ENCODE data around the gene CLSTN1. TPM values are rescaled to one million over a fixed set of nuclear protein-coding genes. Genes with fewer than 3 reads are reported as not detected.

Gene CLSTN1
- polyA plus RNA-seq, 1 of the 3 experiments (the other 2 are of a cell fraction) = 59.6 TPM

GRCh38 chr1:9729523-9729922 is 94.2 kb downstream of the CLSTN1 start:
- no peak overlapping the region for H3K27ac ChIP-seq (ENCODE audit: low read depth in 2 of 2, low read length in 1 of 2)
- H3K9ac ChIP-seq = no peak overlapping the region
- no peak overlapping the region for H3K4me3 ChIP-seq (ENCODE audit: low read depth in 2 of 2, low read length in 1 of 2)
- 90% methylated on average over 2 of the region's 12 CpGs for WGBS (ENCODE audit: low lambda C conversion rate)
- H3K9me2 ChIP-seq = no peaks in the 10 kb centered on the region
- no peak overlapping the region for H3K4me2 ChIP-seq
- H4K20me1 ChIP-seq (ENCODE audit: insufficient read depth) = no peaks in the 10 kb centered on the region
- H2AFZ ChIP-seq (ENCODE audit: low read depth) = no peak overlapping the region
- ChIA-PET CTCF (interaction anchor here (1.1 to 1.2 kb wide), 2 partner anchors 8 to 11 kb away, joined by 3 to 4 read pairs; no protein-coding TSS in a partner anchor), POLR2A (no interaction called here)
- no peaks in the 10 kb centered on the region for H3K4me1 ChIP-seq (ENCODE audit: control insufficient read depth in 1 of 2, insufficient read depth in 2 of 2, low read depth in 1 of 2, low read length in 1 of 2)
- no peaks in the 10 kb centered on the region for H3F3A ChIP-seq (replicated peaks; ENCODE audit: insufficient read depth)
- H3K27me3 ChIP-seq (ENCODE audit: insufficient read depth) = no peaks in the 10 kb centered on the region
- no peak for DNase-seq
- peaks cover 0 to 60% of the 10 kb centered on the region in 2 experiments for H3K36me3 ChIP-seq (replicated peaks in 1 of 2; ENCODE audit: control insufficient read depth in 1 of 2, insufficient read depth in 2 of 2, low read length in 1 of 2)
- H3K9me3 ChIP-seq = no peaks in the 10 kb centered on the region
- H3K79me2 ChIP-seq (ENCODE audit: insufficient read depth) = no peaks in the 10 kb centered on the region
- TF ChIP-seq SMC3 (IDR thresholded peaks at IDR 0.05; ENCODE audit: low read depth, low read length) = no peak
- no peak for TF ChIP-seq TCF12 (IDR thresholded peaks at IDR 0.05)
- TF ChIP-seq MEF2A (IDR thresholded peaks at IDR 0.05; ENCODE audit: borderline replicate concordance, low read depth) = no peak
- TF ChIP-seq NFIC (IDR thresholded peaks at IDR 0.05; ENCODE audit: borderline replicate concordance) = no peak
- TF ChIP-seq RFX5 (IDR thresholded peaks at IDR 0.05; ENCODE audit: low read length) = no peak
- no peak for TF ChIP-seq FOXM1 (IDR thresholded peaks at IDR 0.05; ENCODE audit: low read depth)
- no peak for TF ChIP-seq POLR2AphosphoS5 (IDR thresholded peaks at IDR 0.05; ENCODE audit: low read depth, low read length)

DNA sequence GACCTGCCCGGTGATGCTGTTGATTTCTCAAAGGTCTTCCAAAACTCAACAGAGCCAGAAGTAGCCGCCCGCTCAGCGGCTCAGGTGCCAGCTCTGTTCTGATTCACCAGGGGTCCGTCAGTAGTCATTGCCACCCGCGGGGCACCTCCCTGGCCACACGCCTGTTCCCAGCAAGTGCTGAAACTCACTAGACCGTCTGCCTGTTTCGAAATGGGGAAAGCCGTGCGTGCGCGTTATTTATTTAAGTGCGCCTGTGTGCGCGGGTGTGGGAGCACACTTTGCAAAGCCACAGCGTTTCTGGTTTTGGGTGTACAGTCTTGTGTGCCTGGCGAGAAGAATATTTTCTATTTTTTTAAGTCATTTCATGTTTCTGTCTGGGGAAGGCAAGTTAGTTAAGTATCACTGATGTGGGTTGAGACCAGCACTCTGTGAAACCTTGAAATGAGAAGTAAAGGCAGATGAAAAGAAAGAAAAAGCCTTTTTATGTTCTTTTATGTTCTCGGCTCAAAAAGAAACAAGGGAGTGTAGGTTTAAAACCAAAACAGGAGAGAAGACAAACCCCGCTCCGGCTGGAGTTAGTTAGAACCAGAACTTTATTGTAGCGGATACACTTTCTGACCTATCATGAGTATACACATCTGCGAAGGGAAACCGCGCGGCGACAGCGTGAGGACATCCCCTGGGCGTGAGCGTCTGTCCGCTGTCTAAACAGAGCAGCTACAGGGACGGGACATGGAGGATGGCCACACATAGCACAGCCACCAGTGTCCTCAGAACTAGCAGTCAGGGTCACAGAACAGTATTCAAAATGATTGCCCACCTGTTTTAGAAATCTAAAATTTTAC is 95.1 kb downstream of the CLSTN1 start:
- ChIA-PET CTCF (interaction anchor here (1.1 kb wide), 1 partner anchor 10 kb away, joined by 3 read pairs; no protein-coding TSS in a partner anchor), POLR2A (no interaction called here)
- no peak for DNase-seq
- peaks cover 0 to 54% of the 10 kb centered on the region in 2 experiments for H3K36me3 ChIP-seq (replicated peaks in 1 of 2; ENCODE audit: control insufficient read depth in 1 of 2, insufficient read depth in 2 of 2, low read length in 1 of 2)
- no peak overlapping the region for H2AFZ ChIP-seq (ENCODE audit: low read depth)
- no peaks in the 10 kb centered on the region for H3K9me2 ChIP-seq
- no peaks in the 10 kb centered on the region for H3K4me1 ChIP-seq (ENCODE audit: control insufficient read depth in 1 of 2, insufficient read depth in 2 of 2, low read depth in 1 of 2, low read length in 1 of 2)
- no peaks in the 10 kb centered on the region for H3K27me3 ChIP-seq (ENCODE audit: insufficient read depth)
- TF ChIP-seq YY1 (IDR thresholded peaks at IDR 0.05; ENCODE audit: low read depth) (no peak), REST (IDR thresholded peaks at IDR 0.05; ENCODE audit: low read depth, low read length) (no peak), FOSL2 (IDR thresholded peaks at IDR 0.05; ENCODE audit: borderline replicate concordance, low read depth) (no peak), RXRA (IDR thresholded peaks at IDR 0.05; ENCODE audit: borderline replicate concordance, low read depth) (no peak), MXI1 (IDR thresholded peaks at IDR 0.05; ENCODE audit: low read depth, low read length) (no peak)
- TF ChIP-seq, protein P1, sequence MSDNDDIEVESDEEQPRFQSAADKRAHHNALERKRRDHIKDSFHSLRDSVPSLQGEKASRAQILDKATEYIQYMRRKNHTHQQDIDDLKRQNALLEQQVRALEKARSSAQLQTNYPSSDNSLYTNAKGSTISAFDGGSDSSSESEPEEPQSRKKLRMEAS (IDR thresholded peaks at IDR 0.05; ENCODE audit: low read depth) = no peak
- no peaks in the 10 kb centered on the region for H3K9me3 ChIP-seq
- no peak overlapping the region for H3K9ac ChIP-seq
- no peaks in the 10 kb centered on the region for H3K79me2 ChIP-seq (ENCODE audit: insufficient read depth)
- no peak overlapping the region for H3K4me2 ChIP-seq
- no peaks in the 10 kb centered on the region for H4K20me1 ChIP-seq (ENCODE audit: insufficient read depth)
- WGBS (ENCODE audit: low lambda C conversion rate) = 98% methylated on average over 32 of the region's 33 CpGs
- no peak overlapping the region for H3K4me3 ChIP-seq (ENCODE audit: low read depth in 2 of 2, low read length in 1 of 2)
- no peak overlapping the region for H3K27ac ChIP-seq (ENCODE audit: low read depth in 2 of 2, low read length in 1 of 2)
- H3F3A ChIP-seq (replicated peaks; ENCODE audit: insufficient read depth) = no peaks in the 10 kb centered on the region

Data from SK-N-SH (cell line).